H9 (cell line): ENCODE data around the gene PNMA3. TPM values are rescaled to one million over a fixed set of nuclear protein-coding genes. Genes with fewer than 3 reads are reported as not detected.

Experiments
- DNase-seq: peaks from one replicate; pipeline ENCODE4 v3.0.0-alpha.2; 2017
- H2AFZ ChIP-seq: one replicate; pipeline ENCODE4 v1.6.1; 2013; ENCODE audit warnings: mild to moderate bottlenecking, low read length, control low read depth, moderate library complexity
- H2AK5ac ChIP-seq: 2 replicates; pipeline ENCODE4 v1.6.1; 2013; ENCODE audit warnings: low read length, control low read depth, mixed read lengths; ENCODE audit not compliant: insufficient read length
- H2BK120ac ChIP-seq: one replicate; pipeline ENCODE4 v1.6.1; 2013; ENCODE audit warnings: low read depth, mild to moderate bottlenecking, low read length, control low read depth, inconsistent platforms; ENCODE audit not compliant: poor library complexity, severe bottlenecking
- H2BK12ac ChIP-seq: 2 replicates; pipeline ENCODE4 v1.6.1; 2013; ENCODE audit warnings: low read length, control low read depth, mixed read lengths, low read depth; ENCODE audit not compliant: insufficient read length
- H2BK15ac ChIP-seq: 2 replicates; pipeline ENCODE4 v1.6.1; 2013; ENCODE audit warnings: low read depth, low read length, control low read depth
- H2BK20ac ChIP-seq: one replicate; pipeline ENCODE4 v1.6.1; 2013; ENCODE audit warnings: low read depth, mild to moderate bottlenecking, low read length, control low read depth, inconsistent platforms; ENCODE audit not compliant: poor library complexity, severe bottlenecking
- H2BK5ac ChIP-seq: 2 replicates; pipeline ENCODE4 v1.6.1; 2013; ENCODE audit warnings: low read length, control low read depth, mixed read lengths; ENCODE audit not compliant: insufficient read length
- H3K14ac ChIP-seq: 2 replicates; pipeline ENCODE4 v1.6.1; 2013; ENCODE audit warnings: low read length, control low read depth; ENCODE audit not compliant: insufficient read depth
- H3K18ac ChIP-seq: 2 replicates; pipeline ENCODE4 v1.6.1; 2013; ENCODE audit warnings: low read depth, mild to moderate bottlenecking, mixed read lengths, low read length, control low read depth; ENCODE audit not compliant: insufficient read length
- H3K23ac ChIP-seq: 2 replicates; pipeline ENCODE4 v1.6.1; 2013; ENCODE audit warnings: low read length, control low read depth, mixed read lengths, low read depth; ENCODE audit not compliant: insufficient read length
- H3K23me2 ChIP-seq: 2 replicates; pipeline ENCODE4 v1.6.1; 2013; ENCODE audit warnings: low read depth, mild to moderate bottlenecking, mixed read lengths, low read length, control low read depth; ENCODE audit not compliant: insufficient read length, poor library complexity, severe bottlenecking
- H3K27ac ChIP-seq: 2 replicates; pipeline ENCODE4 v1.5.1; 2013; ENCODE audit warnings: low read length, control low read depth, mixed read lengths, low read depth; ENCODE audit not compliant: insufficient read length
- H3K27me3 ChIP-seq: 2 replicates; pipeline ENCODE4 v1.6.1; 2013; ENCODE audit warnings: low read length, control low read depth, inconsistent platforms; ENCODE audit not compliant: insufficient read depth
- H3K4ac ChIP-seq: 2 replicates; pipeline ENCODE4 v1.6.1; 2013; ENCODE audit warnings: low read depth, mild to moderate bottlenecking, control low read depth, inconsistent platforms, low read length, moderate library complexity
- H3K4me1 ChIP-seq: 2 replicates; pipeline ENCODE4 v1.6.1; 2013; ENCODE audit warnings: low read length, control low read depth, inconsistent platforms; ENCODE audit not compliant: insufficient read depth
- H3K4me2 ChIP-seq: 2 replicates; pipeline ENCODE4 v1.6.1; 2013; ENCODE audit warnings: low read length, control low read depth, mixed read lengths; ENCODE audit not compliant: insufficient read length, insufficient read depth
- H3K56ac ChIP-seq: 2 replicates; pipeline ENCODE4 v1.6.1; 2013; ENCODE audit warnings: low read depth, mild to moderate bottlenecking, mixed read lengths, low read length, control low read depth; ENCODE audit not compliant: insufficient read length
- H3K79me1 ChIP-seq: 2 replicates; pipeline ENCODE4 v1.6.1; 2013; ENCODE audit warnings: low read depth, mild to moderate bottlenecking, moderate library complexity, low read length, control low read depth, inconsistent platforms; ENCODE audit not compliant: insufficient read depth, poor library complexity, severe bottlenecking
- H3K79me2 ChIP-seq: 2 replicates; pipeline ENCODE4 v1.6.1; 2013; ENCODE audit warnings: low read length, control low read depth, inconsistent platforms; ENCODE audit not compliant: insufficient read depth
- H3K9ac ChIP-seq: 2 replicates; pipeline ENCODE4 v1.6.1; 2013; ENCODE audit warnings: low read length, control low read depth, mixed read lengths; ENCODE audit not compliant: insufficient read length; ENCODE audit errors: extremely low read depth
- H3K9me3 ChIP-seq: one replicate; pipeline ENCODE4 v1.6.1; 2013; ENCODE audit warnings: low read depth, low read length, inconsistent platforms; ENCODE audit not compliant: control insufficient read depth
- H3T11ph ChIP-seq: one replicate; pipeline ENCODE4 v1.6.1; 2013; ENCODE audit warnings: mild to moderate bottlenecking, low read length, control low read depth, inconsistent platforms
- H4K20me1 ChIP-seq: one replicate; pipeline ENCODE4 v1.6.1; 2013; ENCODE audit not compliant: control insufficient read depth, insufficient read length, insufficient read depth
- H4K5ac ChIP-seq: 2 replicates; pipeline ENCODE4 v1.6.1; 2013; ENCODE audit warnings: low read depth, mild to moderate bottlenecking, mixed read lengths, low read length, control low read depth; ENCODE audit not compliant: insufficient read length
- H4K8ac ChIP-seq: replicated peaks from 2 replicates; pipeline ENCODE4 v1.6.1; 2013; ENCODE audit warnings: low read length, control low read depth, mixed read lengths, low read depth; ENCODE audit not compliant: insufficient read length
- H4K91ac ChIP-seq: 2 replicates; pipeline ENCODE4 v1.6.1; 2013; ENCODE audit warnings: low read depth, mild to moderate bottlenecking, moderate library complexity, mixed read lengths, low read length, control low read depth; ENCODE audit not compliant: insufficient read length
- H3K27ac Mint-ChIP-seq, 3 experiments: 2 replicates in 2 of 3; 3 replicates in 1 of 3; pipeline ENCODE4 v1.8.0; 2020 to 2021; ENCODE audit warnings: mixed read lengths in 3 of 3, mild to moderate bottlenecking in 1 of 3, moderate library complexity in 1 of 3
- H3K27me3 Mint-ChIP-seq: 2 replicates; pipeline ENCODE4 v1.8.0; 2021; ENCODE audit warnings: low read depth, mild to moderate bottlenecking, moderate library complexity, mixed read lengths
- H3K36me3 Mint-ChIP-seq, 3 experiments: 2 replicates in 2 of 3; 3 replicates in 1 of 3; pipeline ENCODE4 v1.8.0; 2020 to 2021; ENCODE audit warnings: low read depth in 3 of 3, mixed read lengths in 3 of 3; ENCODE audit not compliant: insufficient read depth in 1 of 3
- H3K4me1 Mint-ChIP-seq, 2 experiments: 2 replicates each; pipeline ENCODE4 v1.8.0; 2020; ENCODE audit warnings: mixed read lengths in 2 of 2
- H3K4me3 Mint-ChIP-seq, 2 experiments: 2 replicates in 1 of 2; 3 replicates in 1 of 2; pipeline ENCODE4 v1.8.0; 2020 to 2021; ENCODE audit warnings: mild to moderate bottlenecking in 2 of 2, mixed read lengths in 2 of 2, moderate library complexity in 1 of 2
- H3K9me3 Mint-ChIP-seq, 2 experiments: 2 replicates in 1 of 2; 3 replicates in 1 of 2; pipeline ENCODE4 v1.8.0; 2020; ENCODE audit warnings: mild to moderate bottlenecking in 2 of 2, mixed read lengths in 2 of 2, moderate library complexity in 1 of 2
- WGBS: extraction: QIAGEN DNeasy Blood & Tissue Kit; methylation state at CpG from one replicate; pipeline ENCODE4 v1.1.7; 2013; ENCODE audit warnings: missing lambda C conversion rate, low lambda C conversion rate, mixed read lengths; ENCODE audit not compliant: insufficient read length; ENCODE audit errors: extremely low coverage; 5-methylcytosine and 5-hydroxymethylcytosine counted together
- total RNA-seq: library from RNA; stranded (reverse); gene quantifications from 2 replicates; pipeline ENCODE4 v1.2.1, GENCODE V29; 2021
- TF ChIP-seq, protein P1 (sequence below): fragments of 200-600 bp; sonication (generic); conservative IDR thresholded peaks from 3 replicates; pipeline ENCODE4 v1.8.0; 2021; ENCODE audit warnings: antibody characterized with exemption, mild to moderate bottlenecking

PNMA3 gene
- total RNA-seq, 1 experiment from 2014 or later: 9.4 TPM

DNA sequence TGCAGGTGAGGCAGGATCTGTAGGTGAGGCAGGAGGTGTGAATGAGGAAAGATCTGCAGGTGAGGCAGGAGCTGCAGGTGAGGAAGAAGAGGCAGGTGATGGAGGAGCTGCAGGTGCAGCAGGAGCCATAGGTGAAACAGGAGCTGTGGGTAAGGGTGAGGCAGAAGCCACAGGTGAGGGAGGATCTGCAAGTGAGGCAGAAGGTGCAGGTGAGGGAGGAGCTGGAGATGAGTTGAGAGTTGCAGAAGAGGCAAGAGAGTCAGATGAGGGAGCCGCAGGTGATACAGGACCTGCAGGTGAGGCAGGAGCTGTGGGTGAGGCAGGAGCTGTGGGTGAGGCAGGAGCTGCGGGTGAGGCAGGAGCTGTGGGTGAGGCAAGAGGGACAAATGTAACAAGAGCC lies 27.1 kb upstream of the PNMA3 start:
- no peak overlapping the region for H3K14ac ChIP-seq
- H2AFZ ChIP-seq: no peak overlapping the region
- no CpG with 5 or more reads among the region's 2 CpGs for WGBS
- peaks cover 5% of the 10 kb centered on the region for H3K23me2 ChIP-seq
- H4K5ac ChIP-seq: no peak overlapping the region
- H2AK5ac ChIP-seq: no peak overlapping the region
- no peak overlapping the region for H3K9ac ChIP-seq
- H3K18ac ChIP-seq: no peak overlapping the region
- H3K27me3 ChIP-seq: no peaks in the 10 kb centered on the region
- H2BK15ac ChIP-seq: no peak overlapping the region
- H4K8ac ChIP-seq: peak overlapping the region; percentile 89
- Mint-ChIP-seq H3K27me3 (peaks cover 27% of the 10 kb centered on the region), H3K4me1 (no peaks in the 10 kb centered on the region), H3K4me3 (no peak overlapping the region), H3K27ac (no peak overlapping the region), H3K9me3 (peaks cover 65 to 75% of the 10 kb centered on the region in 2 experiments), H3K36me3 (peaks cover 5 to 8% (median 5%) of the 10 kb centered on the region in 3 experiments; a peak in 6 of 7 replicates)
- no peak overlapping the region for H3K23ac ChIP-seq
- no peaks in the 10 kb centered on the region for H3K79me1 ChIP-seq
- no peak overlapping the region for H3K56ac ChIP-seq
- no peak overlapping the region for H2BK12ac ChIP-seq
- no peaks in the 10 kb centered on the region for H4K20me1 ChIP-seq
- H2BK120ac ChIP-seq: no peak overlapping the region
- H4K91ac ChIP-seq: no peak overlapping the region
- H3K27ac ChIP-seq: no peak overlapping the region
- no peaks in the 10 kb centered on the region for H3K4me1 ChIP-seq
- no peak overlapping the region for H2BK5ac ChIP-seq
- no peak overlapping the region for H3T11ph ChIP-seq
- H3K4ac ChIP-seq: no peak overlapping the region
- no peaks in the 10 kb centered on the region for H3K79me2 ChIP-seq
- no peak overlapping the region for H3K4me2 ChIP-seq
- TF ChIP-seq, protein P1, sequence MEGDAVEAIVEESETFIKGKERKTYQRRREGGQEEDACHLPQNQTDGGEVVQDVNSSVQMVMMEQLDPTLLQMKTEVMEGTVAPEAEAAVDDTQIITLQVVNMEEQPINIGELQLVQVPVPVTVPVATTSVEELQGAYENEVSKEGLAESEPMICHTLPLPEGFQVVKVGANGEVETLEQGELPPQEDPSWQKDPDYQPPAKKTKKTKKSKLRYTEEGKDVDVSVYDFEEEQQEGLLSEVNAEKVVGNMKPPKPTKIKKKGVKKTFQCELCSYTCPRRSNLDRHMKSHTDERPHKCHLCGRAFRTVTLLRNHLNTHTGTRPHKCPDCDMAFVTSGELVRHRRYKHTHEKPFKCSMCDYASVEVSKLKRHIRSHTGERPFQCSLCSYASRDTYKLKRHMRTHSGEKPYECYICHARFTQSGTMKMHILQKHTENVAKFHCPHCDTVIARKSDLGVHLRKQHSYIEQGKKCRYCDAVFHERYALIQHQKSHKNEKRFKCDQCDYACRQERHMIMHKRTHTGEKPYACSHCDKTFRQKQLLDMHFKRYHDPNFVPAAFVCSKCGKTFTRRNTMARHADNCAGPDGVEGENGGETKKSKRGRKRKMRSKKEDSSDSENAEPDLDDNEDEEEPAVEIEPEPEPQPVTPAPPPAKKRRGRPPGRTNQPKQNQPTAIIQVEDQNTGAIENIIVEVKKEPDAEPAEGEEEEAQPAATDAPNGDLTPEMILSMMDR: no peak
- no peak overlapping the region for H2BK20ac ChIP-seq
- peaks cover 28% of the 10 kb centered on the region for H3K9me3 ChIP-seq
- peak; percentile 32 for DNase-seq
